NT2/D1 (cell line): ENCODE measurements around the gene ROBO1.

Source experiments
- DNase-seq: peaks from one replicate; pipeline ENCODE4 v3.0.0-alpha.2; 2011; ENCODE audit warnings: low read depth, low spot score
- H3K27me3 ChIP-seq: 2 replicates; pipeline ENCODE4 v1.6.0; 2011; ENCODE audit warnings: mild to moderate bottlenecking; ENCODE audit not compliant: insufficient read length, insufficient read depth
- H3K36me3 ChIP-seq: 2 replicates; pipeline ENCODE4 v1.6.1; 2011; ENCODE audit warnings: mild to moderate bottlenecking, low read length, mixed read lengths; ENCODE audit not compliant: insufficient read depth, insufficient read length
- H3K4me1 ChIP-seq: 2 replicates; pipeline ENCODE4 v1.5.1; 2011; ENCODE audit not compliant: insufficient read depth, insufficient read length
- H3K4me3 ChIP-seq: 2 replicates; pipeline ENCODE4 v1.5.1; 2011; ENCODE audit warnings: low read depth; ENCODE audit not compliant: insufficient read length
- H3K9ac ChIP-seq: 2 replicates; pipeline ENCODE4 v1.6.0; 2011; ENCODE audit warnings: low read depth; ENCODE audit not compliant: insufficient read length
- H3K9me3 ChIP-seq: 2 replicates; pipeline ENCODE4 v1.5.1; 2011; ENCODE audit warnings: mild to moderate bottlenecking, low read length; ENCODE audit not compliant: insufficient read depth
- SUZ12 ChIP-seq: IDR thresholded peaks from 2 replicates; pipeline ENCODE4 v1.6.1; 2011; ENCODE audit not compliant: insufficient read length, insufficient read depth; ENCODE audit errors: extremely low read depth
- YY1 ChIP-seq: IDR thresholded peaks from 2 replicates; pipeline ENCODE4 v1.6.1; 2011; ENCODE audit not compliant: insufficient read length, insufficient read depth
- ZNF274 ChIP-seq: IDR thresholded peaks from 2 replicates; pipeline ENCODE4 v1.6.1; 2011; ENCODE audit warnings: mild to moderate bottlenecking, low read depth, low read length

The ROBO1 gene

DNA sequence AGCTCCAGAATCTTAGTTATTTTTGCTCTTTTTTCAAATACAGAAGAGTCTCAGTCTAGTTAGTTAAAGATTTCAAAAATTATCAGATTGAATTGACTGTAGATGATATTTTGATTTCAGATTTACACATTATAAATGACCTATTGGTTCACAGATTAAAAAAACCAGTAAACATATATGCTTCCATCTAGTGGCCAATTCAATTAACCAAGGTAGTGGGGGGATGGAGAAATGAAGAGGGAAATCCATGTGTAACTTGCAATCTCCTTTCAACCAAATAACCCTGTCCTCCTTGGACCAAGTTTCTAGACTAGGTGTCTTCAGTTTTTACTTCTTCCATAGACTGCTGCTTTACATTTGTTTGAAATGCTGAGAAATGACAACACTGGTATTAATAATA, 789.8 kb downstream of the ROBO1 start:
- Histone ChIP-seq H3K27me3 (no peaks in the 10 kb centered on the region), H3K4me3 (no peak overlapping the region), H3K9ac (no peak overlapping the region), H3K9me3 (no peaks in the 10 kb centered on the region), H3K4me1 (peaks cover 3% of the 10 kb centered on the region), H3K36me3 (no peaks in the 10 kb centered on the region)
- no peak for DNase-seq
- TF ChIP-seq ZNF274, result no peak
- TF ChIP-seq SUZ12, result no peak
- TF ChIP-seq YY1, result no peak

DNA sequence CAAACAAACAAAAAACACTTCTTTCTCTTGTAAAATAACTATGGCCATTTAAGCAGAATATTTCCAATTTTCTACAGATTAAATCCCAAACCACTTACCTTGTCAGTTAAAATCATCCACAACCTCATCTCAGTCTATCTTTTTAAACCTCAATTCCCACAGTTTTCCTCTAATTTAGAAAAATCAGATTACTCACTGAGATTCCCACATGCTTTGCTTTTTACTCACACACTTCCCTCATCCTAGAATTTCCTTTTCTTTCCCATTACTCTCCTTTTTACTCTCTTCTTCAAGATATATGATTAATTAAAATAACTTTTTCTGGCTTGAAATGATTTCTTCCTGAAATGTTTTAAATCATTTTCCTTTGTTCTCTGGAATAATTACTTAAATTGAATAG, 790.7 kb downstream of the ROBO1 start:
- H3K4me3 ChIP-seq, result no peak overlapping the region
- TF ChIP-seq YY1 (no peak), SUZ12 (no peak), ZNF274 (no peak)
- peaks cover 3% of the 10 kb centered on the region for H3K4me1 ChIP-seq
- no peak overlapping the region for H3K9ac ChIP-seq
- no peaks in the 10 kb centered on the region for H3K36me3 ChIP-seq
- H3K9me3 ChIP-seq, result no peaks in the 10 kb centered on the region
- no peak for DNase-seq
- H3K27me3 ChIP-seq, result no peaks in the 10 kb centered on the region

DNA sequence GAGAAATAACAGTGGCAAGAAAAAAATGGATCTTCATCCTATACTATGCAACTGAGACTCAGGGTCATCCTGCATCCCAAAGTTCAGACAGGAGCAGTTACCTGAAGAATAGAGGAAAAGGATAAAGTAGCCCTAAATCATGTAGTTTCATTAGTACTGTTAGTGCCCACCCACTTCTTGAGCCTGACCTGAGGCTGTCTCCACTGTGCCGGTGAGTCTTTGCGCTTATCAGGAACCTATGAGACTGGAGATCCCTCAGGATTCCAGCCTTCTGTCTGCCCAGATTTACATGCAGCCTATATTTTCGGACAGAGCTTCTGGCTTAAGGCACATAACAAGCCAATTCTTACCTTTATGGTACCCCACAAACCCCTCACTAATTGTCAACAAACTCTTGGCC, 791.6 kb downstream of the ROBO1 start:
- H3K4me3 ChIP-seq, result no peak overlapping the region
- no peak overlapping the region for H3K9ac ChIP-seq
- H3K9me3 ChIP-seq, result no peaks in the 10 kb centered on the region
- H3K27me3 ChIP-seq, result no peaks in the 10 kb centered on the region
- no peak for TF ChIP-seq SUZ12
- TF ChIP-seq YY1, result no peak
- TF ChIP-seq ZNF274, result no peak
- no peaks in the 10 kb centered on the region for H3K36me3 ChIP-seq
- DNase-seq, result no peak
- peaks cover 3% of the 10 kb centered on the region for H3K4me1 ChIP-seq

DNA sequence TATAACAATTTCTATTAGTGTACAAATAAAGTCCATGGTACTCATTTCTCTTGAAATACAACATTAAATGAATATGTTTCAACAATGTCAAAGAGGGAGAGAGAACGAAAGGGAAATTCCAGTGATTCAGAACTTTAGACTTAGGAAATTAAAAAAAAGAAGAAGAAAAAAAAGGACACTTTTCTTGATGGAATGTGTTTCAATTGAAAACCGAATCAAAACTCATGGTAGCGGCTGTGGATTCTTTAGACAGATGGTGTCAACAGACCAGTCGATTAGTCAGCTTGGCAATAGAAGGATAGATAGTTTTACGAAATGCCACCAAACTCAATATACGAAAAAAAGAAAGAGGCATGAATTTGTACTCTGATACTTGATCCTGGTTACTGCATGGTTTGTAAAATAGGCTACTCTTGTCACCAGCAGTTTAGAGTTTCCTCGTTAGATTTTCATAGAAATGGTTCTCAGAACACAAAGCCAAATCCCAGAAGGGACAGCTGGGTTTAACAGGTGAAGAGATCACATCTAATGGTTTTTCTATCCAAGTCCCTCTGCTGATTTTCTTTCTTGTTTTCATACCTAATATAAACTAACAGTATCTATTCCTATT, 793.5 kb downstream of the ROBO1 start:
- Histone ChIP-seq H3K27me3 (no peaks in the 10 kb centered on the region), H3K4me1 (peaks cover 3% of the 10 kb centered on the region), H3K36me3 (no peaks in the 10 kb centered on the region), H3K9ac (no peak overlapping the region), H3K9me3 (no peaks in the 10 kb centered on the region), H3K4me3 (no peak overlapping the region)
- TF ChIP-seq YY1 (no peak), SUZ12 (no peak), ZNF274 (no peak)
- no peak for DNase-seq

DNA sequence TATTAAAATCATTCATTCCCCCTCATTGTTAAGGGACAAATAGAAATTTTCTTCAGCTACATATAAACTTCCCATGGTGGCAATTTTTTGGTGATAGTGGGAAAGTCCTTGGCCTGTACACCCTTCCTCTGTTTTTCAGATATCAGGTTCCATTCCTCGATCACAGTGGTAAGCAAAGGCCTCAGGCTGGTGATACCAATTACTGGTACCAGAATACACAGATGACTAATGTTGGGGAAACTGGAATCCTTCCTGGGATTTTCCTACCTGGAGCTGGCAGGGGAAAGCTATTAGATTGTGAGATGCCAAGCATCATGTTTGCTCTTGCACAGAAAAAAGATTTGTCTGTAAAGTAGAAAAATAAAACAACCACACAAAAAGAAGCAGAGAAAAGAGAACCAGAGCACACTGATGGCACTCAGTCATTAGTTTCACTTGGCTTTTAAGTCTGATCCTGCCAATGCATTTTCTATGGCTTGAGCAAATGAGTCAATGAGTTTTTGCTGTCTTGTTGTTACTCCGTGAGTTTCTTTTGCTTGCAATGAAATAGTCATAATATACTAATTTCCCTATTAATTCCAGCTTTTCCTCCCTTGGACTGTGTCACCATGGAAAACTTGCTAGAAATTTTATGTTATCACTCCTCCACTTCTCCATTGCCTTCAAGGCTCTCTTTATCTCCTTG, 795.0 kb downstream of the ROBO1 start:
- no peaks in the 10 kb centered on the region for H3K4me1 ChIP-seq
- H3K27me3 ChIP-seq, result no peaks in the 10 kb centered on the region
- no peak overlapping the region for H3K9ac ChIP-seq
- no peak for TF ChIP-seq SUZ12
- no peak for TF ChIP-seq ZNF274
- TF ChIP-seq YY1, result no peak
- H3K9me3 ChIP-seq, result no peaks in the 10 kb centered on the region
- no peak overlapping the region for H3K4me3 ChIP-seq
- H3K36me3 ChIP-seq, result no peaks in the 10 kb centered on the region
- DNase-seq, result no peak

DNA sequence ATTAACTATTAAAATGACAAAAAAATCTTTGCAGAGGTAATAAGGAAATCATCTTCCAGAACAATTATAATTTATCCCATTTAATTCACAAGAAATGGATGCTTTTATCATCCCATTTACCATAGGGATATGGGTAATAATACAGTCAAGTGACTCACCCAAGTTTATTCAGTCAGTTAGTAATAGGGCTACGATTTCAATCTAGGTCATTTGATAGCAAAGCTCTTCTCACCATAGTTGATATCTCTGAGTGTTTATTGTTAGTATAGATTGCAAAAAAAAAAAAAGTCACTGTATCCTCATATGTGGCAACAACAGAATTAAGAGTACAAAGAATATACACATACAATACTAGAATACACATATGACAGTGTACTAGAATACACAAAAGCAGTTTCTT, 797.1 kb downstream of the ROBO1 start:
- H3K4me1 ChIP-seq, result no peaks in the 10 kb centered on the region
- H3K27me3 ChIP-seq, result no peaks in the 10 kb centered on the region
- no peaks in the 10 kb centered on the region for H3K36me3 ChIP-seq
- H3K9me3 ChIP-seq, result no peaks in the 10 kb centered on the region
- no peak for DNase-seq
- H3K9ac ChIP-seq, result no peak overlapping the region
- no peak overlapping the region for H3K4me3 ChIP-seq
- no peak for TF ChIP-seq ZNF274
- TF ChIP-seq YY1, result no peak
- TF ChIP-seq SUZ12, result no peak

DNA sequence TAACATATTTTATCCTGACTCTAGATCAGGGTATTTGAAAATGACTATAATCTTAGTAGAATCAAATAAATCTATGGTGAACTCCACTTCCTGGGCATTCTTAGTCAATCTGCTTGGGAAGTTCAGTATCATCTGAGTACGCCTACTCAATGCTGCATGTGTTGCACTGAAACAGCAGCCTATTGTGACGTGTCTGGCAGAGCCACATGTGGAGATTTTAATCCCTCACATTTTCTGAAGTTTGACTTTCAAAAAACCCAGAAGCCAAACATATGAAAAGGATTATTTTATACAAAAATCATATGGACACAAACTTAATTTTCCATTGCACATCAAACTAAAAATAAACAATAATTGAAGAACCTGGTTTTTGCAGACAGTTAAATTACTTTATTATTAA, 798.3 kb downstream of the ROBO1 start:
- no peaks in the 10 kb centered on the region for H3K27me3 ChIP-seq
- no peaks in the 10 kb centered on the region for H3K36me3 ChIP-seq
- H3K9ac ChIP-seq, result no peak overlapping the region
- no peak for DNase-seq
- no peaks in the 10 kb centered on the region for H3K4me1 ChIP-seq
- TF ChIP-seq YY1 (no peak), SUZ12 (no peak), ZNF274 (no peak)
- H3K9me3 ChIP-seq, result 0 out of 2 replicates have a peak, but pooled peaks cover under 1% of the 10 kb centered on the region
- no peak overlapping the region for H3K4me3 ChIP-seq

DNA sequence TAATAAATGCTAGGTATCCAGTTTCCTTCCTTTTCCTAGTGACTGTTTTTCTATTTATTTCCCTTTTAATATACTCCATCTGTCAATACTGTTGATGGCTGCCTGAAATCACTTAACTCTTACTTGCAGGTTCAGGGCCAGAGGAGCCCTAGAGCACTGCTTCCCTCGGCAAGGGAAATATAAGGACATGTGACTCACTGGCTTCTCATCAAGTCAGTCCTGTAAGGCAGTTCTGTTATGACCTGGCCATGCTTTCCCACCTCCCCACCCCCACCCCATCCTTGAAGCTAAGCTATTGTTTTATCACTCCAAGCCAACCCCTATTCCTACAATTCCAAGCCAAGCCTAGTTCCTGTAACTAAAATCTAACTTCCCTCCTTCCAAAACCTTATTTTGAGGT, 800.7 kb downstream of the ROBO1 start:
- Histone ChIP-seq H3K9ac (no peak overlapping the region), H3K9me3 (peaks cover 8% of the 10 kb centered on the region; the same call in 1 of the 2 replicates), H3K4me1 (no peaks in the 10 kb centered on the region), H3K4me3 (no peak overlapping the region), H3K27me3 (no peaks in the 10 kb centered on the region), H3K36me3 (no peaks in the 10 kb centered on the region)
- no peak for DNase-seq
- TF ChIP-seq ZNF274 (no peak), SUZ12 (no peak), YY1 (no peak)
